RWPE1 (cell line): Measurements from ENCODE around the gene SORL1.

Experiments
- CTCF ChIA-PET: fragments of 350-600 bp; sonication (Branson Sonifier 250); formaldehyde crosslinking; extraction: SDS; loops from one replicate; lab custom pipeline; 2021; lab: Yijun Ruan, JAX
- POLR2A ChIA-PET: fragments of 400-600 bp; formaldehyde crosslinking; extraction: SDS; loops from one replicate; lab custom pipeline; 2020; ENCODE audit warnings: antibody characterized with exemption; ENCODE audit not compliant: low non-redundant PET; lab: Yijun Ruan, JAX
- DNase-seq: peaks from one replicate; pipeline ENCODE4 v3.0.0; 2012; ENCODE audit warnings: low spot score
- H3K27ac ChIP-seq: fragments of 450-650 bp; 2 replicates; pipeline ENCODE4 v1.5.1; 2017
- CTCF ChIP-seq: fragments of 450-650 bp; conservative IDR thresholded peaks from 2 replicates; pipeline ENCODE4 v1.5.1; 2017; ENCODE audit warnings: low read depth, mild to moderate bottlenecking

The SORL1 gene

GRCh38 chr11:121485216-121485615 is 33.1 kb downstream of the SORL1 start:
- DNase-seq: no peak
- no peak for TF ChIP-seq CTCF
- no peak overlapping the region for H3K27ac ChIP-seq
- CTCF ChIA-PET: interaction anchor here (0.7 kb wide), 1 partner anchor 106 kb away, joined by 3 read pairs; no protein-coding TSS in a partner anchor
- POLR2A ChIA-PET: no interaction called here

- H3K27ac ChIP-seq: no peak overlapping the region
These were observed 33.9 kb downstream of the SORL1 start for GRCh38 chr11:121486054-121486453.

GRCh38 chr11:121487191-121487590 is 35.1 kb downstream of the SORL1 start:
- DNase-seq: no peak
- POLR2A ChIA-PET: no interaction called here
- no peak overlapping the region for H3K27ac ChIP-seq
- TF ChIP-seq CTCF: no peak
- CTCF ChIA-PET: interaction anchor here (0.6 kb wide), 1 partner anchor 166 kb away, joined by 4 read pairs; no protein-coding TSS in a partner anchor

More at GRCh38 chr11:121486054-121486453, 33.9 kb downstream of the SORL1 start:
- no peak for TF ChIP-seq CTCF
- POLR2A ChIA-PET: no interaction called here
- CTCF ChIA-PET: interaction anchor here (0.6 to 0.7 kb wide), 2 partner anchors 10 to 11 kb away, joined by 3 read pairs; no protein-coding TSS in a partner anchor
- no peak for DNase-seq

- TF ChIP-seq CTCF: no peak
- H3K27ac ChIP-seq: no peak overlapping the region
- CTCF ChIA-PET: interaction anchor here (0.7 kb wide), 1 partner anchor 28 kb away, joined by 3 read pairs; no protein-coding TSS in a partner anchor
- POLR2A ChIA-PET: no interaction called here
- no peak for DNase-seq
These were observed 36.1 kb downstream of the SORL1 start for GRCh38 chr11:121488170-121488569.

DNA sequence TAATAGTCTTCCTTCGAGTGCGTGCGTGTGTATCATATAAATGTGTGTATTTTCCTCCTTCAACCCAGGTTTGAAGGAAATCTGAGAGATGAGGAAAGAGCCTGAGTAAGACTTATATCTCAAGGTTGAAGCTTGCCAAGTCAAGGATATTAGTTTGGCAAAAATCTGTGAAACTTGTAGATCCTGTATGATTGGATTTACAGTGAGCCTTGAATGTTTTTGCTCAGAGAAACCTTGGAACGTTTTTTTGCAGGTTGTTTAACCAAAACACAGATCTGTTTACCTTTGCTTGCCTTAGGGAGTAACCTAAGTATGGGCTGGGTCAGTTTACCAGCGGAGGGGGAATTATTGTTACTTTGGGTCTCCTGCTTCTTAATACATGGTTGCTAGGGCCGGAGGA is 36.5 kb downstream of the SORL1 start:
- POLR2A ChIA-PET: no interaction called here

DNA sequence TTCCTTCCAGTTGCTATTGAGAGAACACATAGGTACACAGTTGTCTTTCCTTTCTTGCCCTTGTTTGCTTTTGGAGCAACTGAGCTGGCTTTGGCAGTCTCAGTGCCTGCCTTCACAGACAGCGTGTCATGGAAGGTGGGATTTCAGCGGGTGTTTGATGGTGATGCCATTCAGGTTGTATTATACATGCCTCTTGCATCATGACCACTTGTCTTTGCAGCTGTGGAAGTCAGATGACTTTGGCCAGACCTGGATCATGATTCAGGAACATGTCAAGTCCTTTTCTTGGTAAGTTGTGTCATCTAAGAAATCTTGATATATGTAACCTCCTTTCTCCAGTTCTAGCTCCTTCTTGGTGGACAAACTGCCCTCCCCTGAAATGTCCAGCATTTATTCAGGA is 37.7 kb downstream of the SORL1 start:
- no peak overlapping the region for H3K27ac ChIP-seq
- ChIA-PET POLR2A (no interaction called here), CTCF (interaction anchor here (0.6 to 0.7 kb wide), 2 partner anchors 22 to 92 kb away, joined by 3 read pairs; no protein-coding TSS in a partner anchor)
- TF ChIP-seq CTCF: no peak
- no peak for DNase-seq

More for the DNA sequence above, 36.5 kb downstream of the SORL1 start:
- TF ChIP-seq CTCF: no peak
- H3K27ac ChIP-seq: no peak overlapping the region
- CTCF ChIA-PET: interaction anchor here (0.7 kb wide), 1 partner anchor 29 kb away, joined by 3 read pairs; no protein-coding TSS in a partner anchor
- DNase-seq: no peak
